Muscle layer of colon (tissue), 2 donors: ENCODE measurements around the gene PRR12.

ENCODE experiments used
- H3K27ac ChIP-seq: one replicate; pipeline ENCODE4 v1.7.0; 2013; ENCODE audit warnings: low read depth, mild to moderate bottlenecking, low read length, moderate library complexity
- H3K27me3 ChIP-seq, 2 donors: one replicate each; pipeline ENCODE4 v1.7.0; 2013; ENCODE audit warnings: low read length in 2 of 2, mild to moderate bottlenecking in 2 of 2; ENCODE audit not compliant: insufficient read depth in 2 of 2, control insufficient read depth in 1 of 2
- H3K36me3 ChIP-seq: one replicate; pipeline ENCODE4 v1.7.0; 2013; ENCODE audit warnings: mild to moderate bottlenecking, low read length; ENCODE audit not compliant: insufficient read depth
- H3K4me1 ChIP-seq: one replicate; pipeline ENCODE4 v1.7.0; 2013; ENCODE audit warnings: mild to moderate bottlenecking, low read length; ENCODE audit not compliant: insufficient read depth
- H3K4me3 ChIP-seq, 2 donors: one replicate each; pipeline ENCODE4 v1.7.0; 2013; ENCODE audit warnings: low read length in 2 of 2, low read depth in 1 of 2, mild to moderate bottlenecking in 1 of 2, moderate library complexity in 1 of 2
- H3K9ac ChIP-seq: one replicate; pipeline ENCODE4 v1.7.0; 2013; ENCODE audit warnings: low read length
- H3K9me3 ChIP-seq: one replicate; pipeline ENCODE4 v1.7.0; 2013; ENCODE audit warnings: mild to moderate bottlenecking, low read length
- donor health status: abdominal sarcoma.
- donor health status: Adenocarcinoma of cecum.

Gene PRR12

GRCh38 chr19:49666120-49666444, 75.1 kb downstream of the PRR12 start:
- peak overlapping the region; percentile 85 for H3K9ac ChIP-seq

GRCh38 chr19:49667473-49667872, 76.5 kb downstream of the PRR12 start:
- Histone ChIP-seq H3K36me3 (peaks cover 18% of the 10 kb centered on the region), H3K9ac (no peak overlapping the region), H3K4me3 (no peak overlapping the region), H3K9me3 (no peaks in the 10 kb centered on the region), H3K27me3 (no peaks in the 10 kb centered on the region), H3K4me1 (peaks cover 26% of the 10 kb centered on the region), H3K27ac (no peak overlapping the region)

More at GRCh38 chr19:49666120-49666444, 75.1 kb downstream of the PRR12 start:
- Histone ChIP-seq H3K36me3 (peaks cover 31% of the 10 kb centered on the region), H3K27me3 (no peaks in the 10 kb centered on the region), H3K27ac (peak overlapping the region; percentile 85), H3K9me3 (no peaks in the 10 kb centered on the region), H3K4me1 (peaks cover 18% of the 10 kb centered on the region), H3K4me3 (peak overlapping the region; percentile 70 to 94)

GRCh38 chr19:49669516-49669915, 78.5 kb downstream of the PRR12 start:
- Histone ChIP-seq H3K9me3 (no peaks in the 10 kb centered on the region), H3K27ac (no peak overlapping the region), H3K4me3 (no peak overlapping the region), H3K36me3 (peaks cover 10% of the 10 kb centered on the region), H3K9ac (no peak overlapping the region), H3K27me3 (no peaks in the 10 kb centered on the region), H3K4me1 (peaks cover 19% of the 10 kb centered on the region)

- Histone ChIP-seq H3K9ac (no peak overlapping the region), H3K4me3 (no peak overlapping the region), H3K9me3 (no peaks in the 10 kb centered on the region), H3K36me3 (peaks cover 10% of the 10 kb centered on the region), H3K4me1 (peaks cover 12% of the 10 kb centered on the region), H3K27me3 (no peaks in the 10 kb centered on the region), H3K27ac (no peak overlapping the region)
Observed at GRCh38 chr19:49672131-49672919, 81.3 kb downstream of the PRR12 start.
